Fibroblast of the aortic adventitia (primary cell): ENCODE results near the gene ZBTB24. TPM values are rescaled to one million over a fixed set of nuclear protein-coding genes. Genes with fewer than 3 reads are reported as not detected.
"Not testable (repeated sequence)": the region's sequence is repeated elsewhere in the genome, so short reads cannot be mapped to it uniquely, and the experiment has no call there.

Source experiments
- DNase-seq: peaks from one replicate; pipeline ENCODE4 v3.0.0-alpha.2; 2010; ENCODE audit warnings: low read depth
- H3K4me3 ChIP-seq: 2 replicates; pipeline ENCODE4 v1.5.1; 2011; ENCODE audit warnings: low read depth, mild to moderate bottlenecking, control low read depth, low read length, moderate library complexity
- CTCF ChIP-seq: IDR thresholded peaks from 2 replicates; pipeline ENCODE4 v1.5.1; 2011; ENCODE audit warnings: mild to moderate bottlenecking, low read length, control low read depth, inconsistent platforms; ENCODE audit not compliant: insufficient read depth
- total RNA-seq: library from RNA; depleted of rRNA; stranded (reverse); fragments of >200 nt; gene quantifications from 2 replicates; pipeline ENCODE4 v1.2.3, GENCODE V29; 2012; ENCODE audit warnings: low replicate concordance

Gene ZBTB24
- total RNA-seq, 1 donor = 9.8 TPM

GRCh38 chr6:109465772-109466171 is 17.2 kb downstream of the ZBTB24 start:
- no peak overlapping the region for H3K4me3 ChIP-seq
- no peak for DNase-seq
- TF ChIP-seq CTCF = no peak

- no peak overlapping the region for H3K4me3 ChIP-seq
- no peak for DNase-seq
- TF ChIP-seq CTCF = no peak
Measured at GRCh38 chr6:109461733-109462526, 21.1 kb downstream of the ZBTB24 start.

GRCh38 chr6:109461205-109461604 is 21.8 kb downstream of the ZBTB24 start:
- H3K4me3 ChIP-seq, DNase-seq: not testable (repeated sequence)

- no peak overlapping the region for H3K4me3 ChIP-seq
- DNase-seq = no peak
- TF ChIP-seq CTCF = no peak
Measured at GRCh38 chr6:109460161-109460829, 22.7 kb downstream of the ZBTB24 start.

- no peak for TF ChIP-seq CTCF
- H3K4me3 ChIP-seq = no peak overlapping the region
- no peak for DNase-seq
Measured at GRCh38 chr6:109458774-109459531, 24.1 kb downstream of the ZBTB24 start.

GRCh38 chr6:109457562-109457996 is 25.4 kb downstream of the ZBTB24 start:
- H3K4me3 ChIP-seq = no peak overlapping the region
- TF ChIP-seq CTCF = no peak
- DNase-seq = no peak
